Frontal cortex (tissue), 4 donors: Measurements from ENCODE around the gene CCL2. TPM values are rescaled to one million over a fixed set of nuclear protein-coding genes. Genes with fewer than 3 reads are reported as not detected.

Experiments
- DNase-seq, 2 donors: peaks; one replicate each; pipeline ENCODE4 v3.0.0; 2012; ENCODE audit warnings: low spot score in 2 of 2
- FAIRE-seq: peaks from 2 replicates; lab custom pipeline; 2012; peaks lifted over from hg19 to GRCh38; lab: Jason Lieb, UNC
- total RNA-seq: library from RNA; depleted of rRNA; stranded (reverse); fragments of >200 nt; gene quantifications from one replicate; pipeline ENCODE4 v1.2.3, GENCODE V29; 2014
- donor health status: control.
- donor health status: control.
- donor health status: control.

CCL2 gene
- total RNA-seq, 1 donor from 2014 or later: 1.2 TPM

DNA sequence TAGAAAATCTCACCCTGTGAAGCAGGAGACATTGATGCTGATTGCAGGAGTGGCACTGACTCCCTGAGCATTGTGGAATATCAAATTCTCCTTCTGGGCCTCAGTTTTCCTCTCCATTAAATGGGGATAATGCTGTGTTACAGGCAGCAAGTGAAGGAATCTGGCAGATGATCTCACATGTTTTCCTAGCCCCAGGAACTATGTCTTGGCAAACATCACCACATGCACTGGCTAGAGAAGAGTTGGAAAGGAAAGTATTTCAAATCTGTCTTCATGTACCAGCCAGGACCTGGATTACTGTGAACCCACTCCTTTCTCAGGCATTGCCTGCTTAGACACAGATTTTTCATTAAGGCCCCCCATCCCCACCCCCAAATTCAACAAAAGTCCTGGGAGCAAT is 50.5 kb downstream of the CCL2 start:
- FAIRE-seq (no peak), DNase-seq (no peak)

DNA sequence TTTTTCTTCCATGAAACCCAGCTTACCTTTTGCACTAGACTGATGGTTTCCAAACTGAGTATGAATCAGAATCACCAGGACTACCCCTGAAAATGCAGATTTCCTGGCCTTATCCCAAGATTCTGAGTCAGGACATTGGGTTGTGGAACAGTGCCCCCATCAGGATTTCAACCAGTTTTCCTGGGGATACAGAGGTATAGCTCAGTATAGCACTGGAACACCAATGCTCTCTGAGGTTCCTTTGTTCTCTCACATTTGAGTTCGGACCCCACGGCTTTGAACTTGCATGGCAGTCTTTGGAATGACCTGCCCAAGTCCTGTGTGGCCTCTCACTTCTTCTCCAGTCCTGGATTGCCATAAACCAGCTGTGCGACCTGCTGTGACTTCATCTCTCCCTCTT is 51.4 kb downstream of the CCL2 start:
- FAIRE-seq (no peak), DNase-seq (peak in 1 of 2 donors; percentile 33)

Other genes starting within 250 kb of the CCL2 start
- not detected for gene CCL7, start 14.9 kb downstream of the CCL2 start, total RNA-seq
- gene CCL11, start 30.5 kb downstream of the CCL2 start, total RNA-seq: not detected
- gene CCL8, start 64.2 kb downstream of the CCL2 start, total RNA-seq: not detected
- gene CCL13, start 101.2 kb downstream of the CCL2 start, total RNA-seq: 1.2 TPM
- gene CCL1, start 107.9 kb downstream of the CCL2 start, total RNA-seq: not detected